ENCODE results near the gene FHIT.
"Not testable (repeated sequence)": the region's sequence is repeated elsewhere in the genome, so short reads cannot be mapped to it uniquely, and the experiment has no call there.

Gene FHIT

DNA sequence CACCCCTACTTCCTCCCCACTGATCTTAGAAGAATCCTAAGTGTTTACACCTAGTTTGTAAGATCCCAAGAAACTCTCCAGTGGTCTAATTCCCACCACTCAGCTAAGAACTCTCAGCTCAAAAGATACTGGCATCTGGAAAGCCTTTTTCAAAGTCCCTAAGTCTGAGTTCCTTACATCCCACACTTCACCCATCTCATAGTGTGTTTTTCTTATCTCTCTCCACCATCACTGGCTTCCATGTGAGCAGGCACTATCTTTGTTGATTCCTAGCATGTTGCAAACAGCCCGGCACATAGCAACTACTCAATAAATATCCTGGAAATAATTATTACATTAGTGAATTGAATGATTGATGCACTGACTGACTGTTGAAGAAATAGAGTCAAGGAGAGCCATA, 173.7 kb downstream of the FHIT start:
- Mint-ChIP-seq H3K27ac (no peak overlapping the region), H3K27me3 (no peaks in the 10 kb centered on the region), H3K9me3 (no peaks in the 10 kb centered on the region), H3K4me1 (no peaks in the 10 kb centered on the region), H3K4me3 (no peak overlapping the region)
- DNase-seq: no peak
- no peak for ATAC-seq

DNA sequence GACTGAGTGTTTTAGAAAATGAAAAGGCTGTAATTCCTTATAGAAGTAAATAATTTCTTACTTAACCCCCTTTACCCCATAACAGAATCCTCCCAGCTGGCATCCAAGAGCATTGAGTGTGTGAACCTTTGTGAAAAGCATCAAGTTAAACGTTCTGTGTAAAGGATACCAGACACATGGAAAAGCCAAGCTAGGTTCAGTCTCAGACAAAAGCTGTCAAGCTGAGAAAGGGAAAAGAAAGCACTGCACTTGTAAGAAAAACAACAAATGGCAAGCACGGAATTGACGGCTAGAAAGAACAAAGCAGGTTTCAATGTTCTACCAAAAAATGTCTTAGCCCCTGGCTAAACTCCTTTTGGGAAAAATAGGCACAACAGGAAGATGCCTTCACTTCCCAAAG, 176.5 kb downstream of the FHIT start:
- Mint-ChIP-seq H3K4me1 (no peaks in the 10 kb centered on the region), H3K9me3 (no peaks in the 10 kb centered on the region), H3K27me3 (no peaks in the 10 kb centered on the region), H3K4me3 (no peak overlapping the region), H3K27ac (no peak overlapping the region)
- DNase-seq (no peak), ATAC-seq (no peak)

DNA sequence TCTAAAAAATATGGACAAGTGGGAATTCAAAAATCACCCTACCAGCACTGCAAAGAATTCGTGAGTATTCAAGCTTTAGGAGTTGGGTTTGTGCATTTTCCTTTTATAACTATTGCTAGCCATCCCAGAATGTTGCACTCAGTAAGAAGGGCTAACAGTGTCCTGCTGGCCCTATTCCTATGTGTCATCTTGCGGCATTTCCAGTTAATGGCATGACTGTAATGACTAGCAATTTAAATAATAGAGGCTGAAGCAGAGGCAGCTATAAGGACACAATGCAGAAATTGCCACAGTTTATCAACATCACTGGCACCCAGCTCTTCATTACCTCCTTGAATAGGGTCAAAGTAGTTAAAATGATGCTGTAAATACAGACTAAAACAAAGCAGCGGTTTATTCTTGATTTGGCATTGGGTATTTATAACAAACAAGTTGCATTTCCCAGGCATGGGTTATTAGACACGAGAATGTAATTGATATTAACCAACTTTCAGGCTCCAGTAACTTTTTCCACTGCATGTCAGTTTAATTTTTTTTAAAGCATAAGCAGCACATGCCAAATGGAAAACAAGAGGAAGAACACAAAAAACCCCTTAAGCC, 177.6 kb downstream of the FHIT start:
- ATAC-seq (no peak), DNase-seq (no peak)
- H3K27me3 Mint-ChIP-seq: no peaks in the 10 kb centered on the region
- no peak overlapping the region for H3K27ac Mint-ChIP-seq
- no peaks in the 10 kb centered on the region for H3K9me3 Mint-ChIP-seq
- H3K4me1 Mint-ChIP-seq: no peaks in the 10 kb centered on the region
- H3K4me3 Mint-ChIP-seq: no peak overlapping the region

DNA sequence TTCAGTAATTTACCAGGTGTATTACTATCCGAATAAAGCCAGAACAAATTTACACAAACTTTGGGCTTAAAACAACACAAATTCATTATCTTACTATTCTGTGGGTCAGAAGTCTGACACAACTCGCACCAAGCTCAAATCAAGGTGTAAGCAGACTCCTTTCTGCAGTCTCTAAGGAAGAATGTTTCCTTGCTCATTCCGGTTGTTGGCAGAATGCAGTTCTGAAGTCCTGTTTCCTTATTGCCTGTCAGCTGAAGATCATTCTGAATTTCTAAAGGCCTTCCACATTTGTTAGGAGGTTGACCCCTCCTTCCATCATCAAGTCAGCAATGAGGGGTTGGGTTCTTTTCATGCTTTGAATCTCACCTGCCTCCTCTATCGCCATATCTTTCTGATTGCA, 183.2 kb downstream of the FHIT start:
- ATAC-seq (no peak), DNase-seq (no peak)
- Mint-ChIP-seq H3K27me3 (no peaks in the 10 kb centered on the region), H3K4me3 (no peak overlapping the region), H3K27ac (no peak overlapping the region), H3K9me3 (no peaks in the 10 kb centered on the region), H3K4me1 (no peaks in the 10 kb centered on the region)

DNA sequence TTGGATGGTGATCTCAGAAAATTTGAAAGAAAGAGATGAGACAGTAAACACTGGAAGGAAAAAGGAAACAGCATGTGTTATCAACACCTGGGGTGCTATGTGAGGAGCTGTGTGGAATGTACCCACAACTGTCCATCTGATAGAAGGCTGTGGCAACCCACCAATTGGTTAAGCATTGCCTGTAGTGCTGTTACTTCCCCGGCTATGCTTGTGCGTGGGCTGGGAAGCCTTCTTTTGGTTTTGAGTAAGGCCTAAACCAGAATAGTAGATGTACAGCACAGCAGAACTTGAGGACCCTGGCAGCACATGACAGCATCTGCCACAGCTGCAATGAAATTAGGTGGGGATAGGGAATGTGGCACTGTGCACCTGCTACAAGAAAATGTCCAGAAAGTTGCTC, 184.5 kb downstream of the FHIT start:
- H3K27ac Mint-ChIP-seq: no peak overlapping the region
- H3K4me3 Mint-ChIP-seq: no peak overlapping the region
- DNase-seq (no peak), ATAC-seq (no peak)
- no peaks in the 10 kb centered on the region for H3K9me3 Mint-ChIP-seq
- no peaks in the 10 kb centered on the region for H3K4me1 Mint-ChIP-seq
- no peaks in the 10 kb centered on the region for H3K27me3 Mint-ChIP-seq

DNA sequence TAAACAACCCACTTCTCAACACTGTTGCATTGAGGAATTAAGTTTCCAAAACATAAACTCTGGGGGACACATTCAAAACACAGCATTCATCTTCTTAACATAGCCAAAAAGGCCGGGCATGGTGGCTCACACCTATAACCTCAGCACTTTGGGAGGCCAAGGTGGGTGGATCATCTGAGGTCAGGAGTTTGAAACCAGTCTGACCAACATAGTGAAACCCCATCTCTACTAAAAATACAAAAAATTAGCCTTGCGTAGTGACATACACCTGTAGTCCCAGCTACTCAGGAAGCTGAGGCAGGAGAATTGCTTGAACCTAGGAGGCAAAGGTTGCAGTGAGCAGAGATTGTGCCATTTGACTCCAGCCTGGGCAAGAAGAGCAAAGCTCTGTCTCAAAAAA, 185.0 kb downstream of the FHIT start:
- not testable (repeated sequence) for ATAC-seq, DNase-seq, H3K27me3 Mint-ChIP-seq, H3K9me3 Mint-ChIP-seq, H3K4me1 Mint-ChIP-seq, H3K27ac Mint-ChIP-seq, H3K4me3 Mint-ChIP-seq

DNA sequence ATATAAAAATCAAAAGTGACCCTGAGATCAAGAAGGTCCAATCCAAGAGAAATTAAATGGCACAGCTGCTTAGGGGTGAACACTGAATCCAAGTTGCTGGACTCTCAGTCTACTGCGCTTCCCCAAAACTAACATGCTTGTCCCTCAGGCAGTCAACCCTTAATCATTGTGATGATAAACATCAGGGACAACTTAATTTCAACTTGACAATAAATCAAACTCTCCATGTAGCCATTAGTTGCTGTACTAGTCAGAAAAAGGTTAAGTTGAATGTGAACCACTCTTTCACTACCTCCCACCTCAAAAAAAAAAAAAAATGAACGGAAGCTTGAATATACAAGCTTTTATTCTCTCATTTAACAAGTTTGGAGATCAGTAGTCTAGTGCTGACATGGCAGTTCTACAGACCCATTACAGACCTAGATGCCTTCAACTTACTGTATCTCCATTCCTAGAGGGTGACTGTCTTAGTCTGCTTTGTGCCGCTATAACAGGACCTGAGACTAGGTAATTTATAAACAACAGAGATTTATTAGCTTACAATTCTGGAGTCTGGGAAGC, 185.7 kb downstream of the FHIT start:
- no peaks in the 10 kb centered on the region for H3K9me3 Mint-ChIP-seq
- no peaks in the 10 kb centered on the region for H3K27me3 Mint-ChIP-seq
- H3K4me1 Mint-ChIP-seq: no peaks in the 10 kb centered on the region
- no peak for DNase-seq
- no peak overlapping the region for H3K4me3 Mint-ChIP-seq
- ATAC-seq: no peak
- no peak overlapping the region for H3K27ac Mint-ChIP-seq

DNA sequence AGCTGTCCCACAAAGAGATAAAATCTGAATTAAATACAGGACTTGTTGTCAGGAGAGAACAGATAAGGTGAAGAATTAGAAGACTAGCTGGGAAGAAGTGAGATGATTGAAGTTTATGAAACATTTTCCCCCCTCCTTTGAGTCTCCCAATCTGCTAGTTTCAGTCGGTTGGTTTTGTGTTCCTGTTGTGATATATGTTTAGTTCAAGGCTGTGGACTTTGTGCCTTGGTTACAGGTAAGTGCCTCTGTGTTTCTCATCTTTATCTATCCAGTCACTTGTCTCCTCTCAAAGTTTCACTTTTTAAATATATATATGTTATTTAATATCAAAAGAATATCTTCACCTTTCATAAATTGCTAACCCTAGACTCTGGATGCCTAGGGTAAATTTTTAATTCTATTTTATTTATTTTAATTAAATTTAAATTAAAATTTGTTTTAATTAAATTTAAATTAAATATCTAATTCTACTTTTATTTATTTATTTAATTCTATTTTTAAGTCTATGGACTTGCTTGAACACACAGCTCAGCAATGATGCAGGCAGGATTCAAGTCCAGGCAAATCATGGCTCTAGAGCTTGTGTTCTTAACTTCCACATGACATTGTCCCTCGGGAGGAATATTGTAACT, 190.0 kb downstream of the FHIT start:
- H3K4me1 Mint-ChIP-seq: no peaks in the 10 kb centered on the region
- no peaks in the 10 kb centered on the region for H3K9me3 Mint-ChIP-seq
- no peak for ATAC-seq

DNA sequence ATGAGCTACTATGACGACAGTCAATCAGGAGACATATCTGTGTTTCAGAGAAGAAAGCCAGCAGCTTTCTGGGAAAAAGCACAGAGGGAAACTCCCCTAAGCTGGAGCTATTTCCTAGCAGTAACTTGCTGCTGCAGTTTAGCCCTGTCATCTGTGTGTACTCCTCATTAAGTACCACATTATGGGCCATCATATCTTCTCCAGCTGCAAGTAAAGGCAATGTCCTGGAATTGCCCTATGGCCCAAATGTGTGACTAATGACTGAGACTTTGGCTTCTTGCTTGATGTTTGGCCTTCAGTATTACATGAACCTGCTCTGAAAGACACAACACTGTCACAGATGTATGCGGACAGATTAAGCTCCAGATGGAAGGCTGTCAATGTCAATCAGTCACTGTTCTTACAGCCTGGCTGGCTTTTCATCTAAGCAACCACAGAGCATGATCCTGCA, 190.8 kb downstream of the FHIT start:
- no peaks in the 10 kb centered on the region for H3K9me3 Mint-ChIP-seq
- H3K4me1 Mint-ChIP-seq: no peaks in the 10 kb centered on the region
- H3K4me3 Mint-ChIP-seq: no peak overlapping the region
- no peak for ATAC-seq
- H3K27me3 Mint-ChIP-seq: no peaks in the 10 kb centered on the region
- no peak for DNase-seq
- peak overlapping the region in 1 of 2 donors; percentile 27 for H3K27ac Mint-ChIP-seq

More for the DNA sequence above, 190.0 kb downstream of the FHIT start:
- H3K27ac Mint-ChIP-seq: no peak overlapping the region
- no peak overlapping the region for H3K4me3 Mint-ChIP-seq
- H3K27me3 Mint-ChIP-seq: no peaks in the 10 kb centered on the region
- no peak for DNase-seq

DNA sequence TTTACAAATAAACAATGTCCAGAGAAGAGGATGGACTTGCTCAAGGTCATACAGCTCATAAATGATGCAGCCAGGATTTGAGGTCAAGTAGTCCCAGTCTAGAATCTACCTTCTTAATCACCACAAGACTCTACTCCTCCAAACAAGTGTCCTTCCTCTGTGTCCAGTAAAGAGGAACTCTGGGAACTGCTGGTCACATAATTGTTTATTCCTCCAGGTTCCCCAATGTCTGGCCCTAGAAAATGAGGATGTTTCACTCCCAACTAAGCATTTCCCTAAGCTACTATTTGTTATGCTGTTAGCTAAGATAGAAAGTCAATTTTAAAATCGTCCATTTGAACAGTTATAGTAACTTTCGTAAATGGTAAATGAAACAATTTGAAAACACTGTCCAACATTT, 192.4 kb downstream of the FHIT start:
- H3K27me3 Mint-ChIP-seq: no peaks in the 10 kb centered on the region
- ATAC-seq (no peak), DNase-seq (no peak)
- H3K4me1 Mint-ChIP-seq: no peaks in the 10 kb centered on the region
- H3K27ac Mint-ChIP-seq: no peak overlapping the region
- H3K9me3 Mint-ChIP-seq: no peaks in the 10 kb centered on the region
- no peak overlapping the region for H3K4me3 Mint-ChIP-seq

DNA sequence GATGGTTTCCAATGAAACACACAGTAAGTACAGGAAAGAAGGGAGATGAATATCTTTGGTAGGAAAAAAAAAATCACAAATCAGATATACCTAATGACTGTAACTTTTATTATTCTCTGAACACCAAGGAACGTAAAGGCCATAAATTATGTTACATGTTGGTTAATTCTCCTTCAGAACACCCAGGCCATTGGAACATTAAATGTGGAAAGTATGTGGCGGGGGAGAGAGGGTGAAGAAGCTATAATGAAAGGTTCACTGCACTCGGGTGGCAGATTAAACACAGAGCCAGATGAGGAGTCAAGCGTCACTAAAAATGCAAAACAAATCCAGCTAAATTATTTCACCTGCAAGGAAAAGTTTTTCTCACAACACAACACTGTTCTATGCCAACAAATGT, 193.8 kb downstream of the FHIT start:
- DNase-seq: no peak
- Mint-ChIP-seq H3K27me3 (no peaks in the 10 kb centered on the region), H3K27ac (no peak overlapping the region), H3K9me3 (no peaks in the 10 kb centered on the region), H3K4me3 (no peak overlapping the region), H3K4me1 (no peaks in the 10 kb centered on the region)
- no peak for ATAC-seq

DNA sequence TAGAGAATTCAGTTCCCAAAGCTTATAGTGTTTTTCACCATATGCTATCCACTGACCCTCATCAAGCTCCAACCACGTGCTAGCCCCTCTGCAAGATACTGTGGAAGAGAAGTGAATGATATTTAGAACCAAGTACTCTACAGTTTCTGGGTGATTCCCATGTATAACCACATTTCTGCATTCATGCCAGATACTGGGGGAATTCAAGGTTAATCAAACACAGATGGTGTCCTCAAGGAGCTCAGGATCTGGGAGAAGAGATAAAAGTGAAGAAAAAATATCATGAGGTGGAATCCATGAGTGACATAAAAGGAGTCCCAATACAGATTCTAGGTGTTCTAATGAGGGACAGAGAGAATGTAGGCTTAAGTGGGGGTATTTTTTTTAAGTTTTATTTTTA, 195.8 kb downstream of the FHIT start:
- no peak overlapping the region for H3K4me3 Mint-ChIP-seq

DNA sequence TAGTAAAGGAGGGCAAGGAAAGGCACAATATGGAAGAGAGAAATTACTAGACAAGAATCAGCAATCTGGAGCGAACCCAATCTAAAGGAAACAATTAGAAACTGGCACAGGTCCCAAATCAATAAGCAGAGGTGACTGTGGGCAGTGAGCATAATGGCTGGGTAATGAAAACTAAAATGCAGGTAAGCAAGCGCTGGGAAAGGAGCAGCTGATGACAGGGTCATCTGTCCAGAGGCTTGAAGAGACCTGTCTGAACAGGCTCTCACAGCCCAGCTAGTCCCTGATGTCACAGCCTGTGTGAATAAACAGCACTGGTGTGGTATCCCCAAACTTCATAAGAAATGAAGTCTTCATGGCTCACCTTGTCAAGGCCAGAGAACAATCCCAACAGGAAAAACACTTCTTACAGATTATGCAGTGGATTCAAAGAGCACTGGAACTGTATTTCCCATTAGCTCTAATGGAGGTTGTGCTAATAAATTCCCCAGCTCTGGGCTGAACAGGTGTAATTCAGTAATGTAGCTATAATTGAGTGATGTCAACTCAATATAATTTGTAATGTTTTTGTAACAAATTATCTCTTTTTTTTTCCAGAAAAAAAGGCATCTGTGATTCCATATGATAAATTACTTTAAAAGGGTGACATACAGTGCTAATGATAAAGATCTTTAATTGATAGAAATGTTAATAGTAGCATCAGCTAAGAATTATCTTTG, 197.3 kb downstream of the FHIT start:
- DNase-seq (no peak), ATAC-seq (no peak)
- Mint-ChIP-seq H3K27ac (no peak overlapping the region), H3K9me3 (no peaks in the 10 kb centered on the region), H3K4me1 (no peaks in the 10 kb centered on the region), H3K4me3 (no peak overlapping the region), H3K27me3 (no peaks in the 10 kb centered on the region)

More for the DNA sequence above, 195.8 kb downstream of the FHIT start:
- DNase-seq (no peak), ATAC-seq (no peak)
- Mint-ChIP-seq H3K27me3 (no peaks in the 10 kb centered on the region), H3K27ac (no peak overlapping the region), H3K9me3 (no peaks in the 10 kb centered on the region), H3K4me1 (no peaks in the 10 kb centered on the region)

DNA sequence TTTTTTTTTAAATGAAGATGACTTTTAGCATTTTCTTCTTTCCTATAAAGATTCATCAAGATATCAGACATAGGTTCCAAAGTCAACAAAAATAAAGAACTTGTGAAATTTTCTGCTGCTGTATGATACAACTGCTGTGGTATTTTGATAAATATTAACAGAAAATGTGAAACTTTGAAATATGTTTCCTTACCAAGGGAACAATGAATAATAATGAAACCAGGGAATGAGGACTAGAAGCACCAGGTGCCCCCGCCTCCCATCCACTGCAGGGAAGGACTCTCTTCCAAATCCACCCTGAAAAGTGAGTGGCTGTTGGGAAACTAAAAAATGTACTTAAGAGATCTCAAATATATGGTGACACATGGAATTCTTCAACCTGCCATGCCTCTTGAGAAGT, 198.4 kb downstream of the FHIT start:
- no peak for DNase-seq
- no peak for ATAC-seq
- no peaks in the 10 kb centered on the region for H3K27me3 Mint-ChIP-seq
- no peaks in the 10 kb centered on the region for H3K4me1 Mint-ChIP-seq
- no peak overlapping the region for H3K27ac Mint-ChIP-seq
- H3K4me3 Mint-ChIP-seq: no peak overlapping the region
- no peaks in the 10 kb centered on the region for H3K9me3 Mint-ChIP-seq

DNA sequence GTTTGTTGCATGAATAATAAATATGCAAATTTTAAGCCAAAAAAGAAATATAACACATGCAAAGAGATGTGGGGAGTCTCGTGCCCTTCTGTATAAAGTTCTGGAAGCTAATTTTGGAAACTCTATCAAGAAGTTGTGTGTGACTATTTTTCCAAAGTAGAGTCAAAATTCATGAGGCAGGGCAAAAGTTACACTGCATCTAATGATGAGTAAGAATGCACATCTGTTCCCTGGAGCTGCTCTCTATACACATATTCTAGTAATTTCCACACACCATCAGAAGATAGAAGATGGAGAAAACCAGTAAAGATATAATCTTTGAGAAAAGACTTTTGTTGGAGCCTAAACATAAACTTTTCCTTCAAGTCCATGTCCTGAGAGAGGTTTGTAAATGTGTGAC, 199.6 kb downstream of the FHIT start:
- H3K9me3 Mint-ChIP-seq: peaks cover 6 to 8% of the 10 kb centered on the region in 2 donors
- H3K4me3 Mint-ChIP-seq: no peak overlapping the region
- ATAC-seq: no peak
- H3K27ac Mint-ChIP-seq: no peak overlapping the region
- H3K4me1 Mint-ChIP-seq: no peaks in the 10 kb centered on the region
- H3K27me3 Mint-ChIP-seq: no peaks in the 10 kb centered on the region
- no peak for DNase-seq

DNA sequence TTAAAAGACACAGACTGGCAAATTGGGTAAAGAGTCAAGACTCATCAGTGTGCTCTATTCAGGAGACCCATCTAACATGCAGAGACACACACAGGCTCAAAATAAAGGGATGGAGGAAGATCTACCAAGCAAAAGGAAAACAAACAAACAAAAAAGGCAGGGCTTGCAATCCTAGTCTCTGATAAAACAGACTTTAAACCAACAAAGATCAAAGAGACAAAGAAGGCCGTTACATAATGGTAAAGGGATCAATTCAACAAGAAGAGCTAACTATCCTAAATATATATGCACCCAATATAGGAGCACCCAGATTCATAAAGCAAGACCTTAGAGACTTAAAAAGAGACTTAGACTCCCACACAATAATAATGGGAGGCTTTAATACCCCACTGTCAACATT, 206.1 kb downstream of the FHIT start:
- not testable (repeated sequence) for H3K9me3 Mint-ChIP-seq, H3K4me3 Mint-ChIP-seq, ATAC-seq, H3K4me1 Mint-ChIP-seq, H3K27ac Mint-ChIP-seq, H3K27me3 Mint-ChIP-seq, DNase-seq
